HG02938 (cell line): ENCODE data around the gene TACC2.

Source experiments
- ATAC-seq: cut with Tn5 transposase; IDR thresholded peaks from one replicate; pipeline ENCODE4 v1.9.1; 2021; ENCODE audit warnings: mild to moderate bottlenecking, moderate library complexity; ENCODE audit not compliant: unreplicated experiment

Gene TACC2

DNA sequence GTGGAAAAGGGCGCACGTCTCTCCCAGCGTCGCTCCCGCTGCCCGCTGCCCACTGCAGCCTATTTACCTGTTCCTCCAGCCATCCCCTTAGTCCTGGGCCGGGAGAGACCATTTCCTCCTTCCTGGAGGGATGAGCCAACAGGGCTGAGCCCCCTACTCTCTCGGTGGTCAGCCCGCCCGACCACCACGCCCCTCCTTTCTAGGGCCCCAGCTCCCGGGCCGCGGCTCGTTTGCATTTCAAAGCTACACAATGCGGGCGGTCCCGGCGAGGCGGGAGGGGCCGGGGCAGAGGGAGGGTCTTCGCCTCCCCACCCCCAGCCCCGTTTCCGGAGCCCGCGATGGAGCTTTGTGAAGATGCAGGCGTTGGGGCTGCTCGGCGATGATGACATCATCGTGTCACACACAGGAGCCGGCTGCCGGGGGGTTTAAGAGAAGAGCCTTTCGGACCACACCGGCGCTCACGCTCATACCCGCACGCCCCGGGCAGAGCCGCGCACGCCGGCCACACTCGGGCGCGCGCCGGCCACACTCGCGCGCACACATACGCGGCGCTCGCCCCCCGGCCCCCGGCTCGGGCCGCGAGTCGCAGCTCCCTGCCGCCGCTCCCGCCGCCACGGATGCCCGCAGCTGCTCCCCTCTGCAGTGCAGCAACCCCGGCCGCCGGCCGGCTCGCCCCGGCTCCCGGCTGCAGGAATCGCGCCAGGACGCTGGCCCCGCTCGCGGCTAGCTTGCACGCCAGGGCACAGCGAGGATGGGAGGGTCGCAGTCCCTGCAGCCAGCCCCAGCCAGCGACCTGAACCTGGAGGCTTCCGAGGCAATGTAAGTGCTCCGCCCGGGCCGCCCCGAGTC is 174.4 kb downstream of the TACC2 start:
- no peak for ATAC-seq

DNA sequence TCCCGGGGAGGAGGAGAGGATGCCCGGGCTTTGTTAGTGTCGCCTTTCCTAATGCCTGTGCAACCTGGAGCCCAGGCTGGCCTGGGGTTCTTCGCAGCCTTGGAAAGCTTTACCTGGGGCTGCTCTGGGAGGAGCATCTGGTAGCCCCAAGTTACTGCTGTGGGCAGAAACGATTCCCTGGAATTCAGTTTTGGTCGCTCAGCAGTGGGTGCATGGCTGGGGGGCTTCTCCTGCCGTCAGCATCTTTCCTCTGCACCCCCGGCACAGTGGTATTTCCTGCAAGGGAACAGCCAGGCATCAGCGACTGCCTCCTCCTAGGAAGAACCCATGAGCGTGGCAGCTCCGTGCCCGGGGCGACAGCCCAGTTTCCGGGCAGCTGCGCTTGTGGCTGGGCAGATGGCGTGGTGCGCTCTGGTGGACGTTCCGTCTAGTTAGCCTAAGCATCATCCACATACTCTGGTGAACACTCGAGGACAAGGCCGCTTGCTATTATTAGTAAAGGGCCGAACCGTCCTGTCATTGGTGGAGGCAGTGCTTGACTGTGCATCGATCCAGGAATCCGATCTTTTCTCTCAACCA is 175.1 kb downstream of the TACC2 start:
- ATAC-seq: no peak

DNA sequence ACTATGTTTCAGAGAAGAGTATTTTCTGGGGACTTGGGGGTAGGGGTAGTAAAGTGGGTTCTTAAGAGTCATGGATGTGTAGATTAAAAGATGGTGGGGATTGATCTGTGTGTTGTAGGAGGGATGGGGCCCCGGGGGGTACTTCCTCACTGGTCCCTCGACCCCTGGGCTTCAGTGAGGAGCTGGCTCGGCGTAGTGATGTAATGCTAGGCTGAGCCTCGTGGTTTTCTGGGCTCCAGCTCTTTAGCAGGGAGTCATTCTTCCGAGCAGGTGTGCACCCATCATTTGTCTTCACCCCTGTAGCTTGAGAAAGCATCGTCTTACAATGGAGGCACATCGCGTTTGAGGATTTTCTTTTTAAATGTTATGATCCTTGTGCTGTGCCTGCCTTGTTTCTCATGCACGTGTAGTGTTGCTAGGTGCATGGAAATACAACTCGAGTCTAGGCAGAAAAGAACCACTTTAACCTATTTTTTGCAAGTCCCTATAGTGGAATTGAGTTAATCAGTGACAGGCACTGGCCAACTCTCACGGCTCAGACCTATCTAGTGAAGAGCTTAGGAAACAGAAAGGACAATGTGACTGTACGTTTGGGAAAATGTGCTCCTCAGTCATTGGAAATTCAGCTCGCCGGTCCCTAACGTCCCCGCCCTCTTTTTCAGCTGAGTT is 176.0 kb downstream of the TACC2 start:
- no peak for ATAC-seq

DNA sequence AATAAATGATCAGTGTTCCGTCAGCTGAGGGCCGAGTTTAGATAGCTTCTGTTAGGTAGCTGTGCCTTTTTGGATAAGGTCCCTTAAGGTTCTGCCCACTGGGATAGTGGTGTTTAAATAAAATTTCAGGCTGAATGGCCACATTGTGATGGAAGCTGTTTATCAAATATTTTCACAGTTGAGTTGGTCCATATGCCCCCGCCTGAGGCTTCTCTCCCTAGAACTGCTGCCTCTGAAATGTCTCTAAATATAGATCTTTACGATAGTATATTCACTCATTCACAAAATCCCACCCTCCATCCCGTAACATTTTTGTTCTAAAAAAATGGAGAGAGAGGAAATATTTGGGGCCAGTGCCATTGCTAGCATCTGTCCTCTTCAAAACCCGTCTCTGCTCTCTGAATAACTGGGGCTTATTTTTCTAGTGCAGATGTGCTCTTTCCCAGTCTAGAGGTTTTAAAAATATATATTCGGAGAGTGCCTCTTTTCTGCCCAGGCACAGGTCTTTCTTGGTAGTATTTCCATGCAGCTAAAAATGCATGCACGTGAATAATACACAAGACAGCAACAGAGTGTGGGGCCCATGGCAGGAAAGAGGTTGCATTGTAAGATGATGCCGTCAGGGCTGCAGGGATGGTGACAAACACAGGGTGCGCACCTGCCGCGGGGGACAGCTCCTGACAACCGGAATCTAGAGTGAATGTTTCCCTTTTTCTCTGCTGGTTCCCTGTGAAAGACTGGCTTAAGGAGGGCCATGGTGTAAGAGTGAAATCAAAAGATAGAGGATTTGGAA is 176.7 kb downstream of the TACC2 start:
- ATAC-seq: no peak

DNA sequence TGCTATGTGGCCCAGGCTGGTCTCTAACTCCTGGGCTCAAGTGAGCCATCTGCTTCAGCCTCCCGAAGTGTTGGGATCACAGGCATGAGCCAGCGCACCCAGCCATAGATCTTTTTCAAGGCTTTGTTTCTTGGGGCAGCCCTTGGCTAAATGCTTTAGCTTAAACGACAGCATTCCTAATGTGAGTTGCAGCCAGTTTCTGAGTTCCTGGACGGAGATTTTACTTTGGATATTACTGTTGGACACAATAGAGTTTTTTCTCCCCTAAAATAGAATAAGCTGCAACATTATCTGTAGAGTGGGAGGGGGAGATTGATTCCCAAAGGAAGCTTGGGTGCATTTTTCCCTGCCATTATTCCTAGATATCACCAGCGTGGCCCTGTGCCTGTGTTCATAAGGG is 179.1 kb downstream of the TACC2 start:
- ATAC-seq: no peak

DNA sequence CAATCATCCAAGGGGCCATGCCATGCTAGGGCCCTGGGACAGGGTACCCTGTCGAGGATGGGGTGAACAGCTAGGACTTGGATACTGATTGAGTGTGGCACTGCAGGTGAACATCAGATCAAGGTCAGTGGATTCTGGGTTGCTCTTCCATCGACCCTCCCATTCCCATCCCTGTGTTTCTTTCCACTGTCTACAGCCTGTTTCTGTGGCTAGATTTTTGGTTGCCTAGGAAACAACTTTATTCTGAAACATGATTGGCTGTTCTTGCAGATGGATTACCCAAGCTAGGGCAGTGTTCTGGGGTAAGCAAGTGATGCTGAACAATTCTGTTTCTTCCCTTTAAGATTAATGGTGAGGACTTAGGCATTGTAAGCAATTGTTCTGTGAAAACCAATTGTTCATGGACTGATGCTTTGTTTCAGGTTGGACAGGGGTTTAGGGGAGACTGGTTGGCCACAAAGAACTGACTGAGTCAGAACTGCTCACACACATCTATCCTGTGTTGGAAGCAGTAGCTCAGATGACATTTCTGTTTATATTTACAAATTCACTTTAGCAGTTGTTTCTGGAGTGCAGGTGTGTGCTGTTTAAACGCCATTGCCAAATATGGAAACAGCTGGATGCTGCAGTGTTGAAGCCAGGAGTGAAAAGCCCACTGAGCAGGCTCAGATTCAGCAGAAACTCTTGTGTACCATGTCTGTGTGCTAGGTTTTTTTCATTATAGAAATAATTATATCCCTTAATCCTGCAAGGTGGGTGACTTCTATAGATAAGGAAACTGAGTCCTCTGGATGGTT is 179.8 kb downstream of the TACC2 start:
- no peak for ATAC-seq

DNA sequence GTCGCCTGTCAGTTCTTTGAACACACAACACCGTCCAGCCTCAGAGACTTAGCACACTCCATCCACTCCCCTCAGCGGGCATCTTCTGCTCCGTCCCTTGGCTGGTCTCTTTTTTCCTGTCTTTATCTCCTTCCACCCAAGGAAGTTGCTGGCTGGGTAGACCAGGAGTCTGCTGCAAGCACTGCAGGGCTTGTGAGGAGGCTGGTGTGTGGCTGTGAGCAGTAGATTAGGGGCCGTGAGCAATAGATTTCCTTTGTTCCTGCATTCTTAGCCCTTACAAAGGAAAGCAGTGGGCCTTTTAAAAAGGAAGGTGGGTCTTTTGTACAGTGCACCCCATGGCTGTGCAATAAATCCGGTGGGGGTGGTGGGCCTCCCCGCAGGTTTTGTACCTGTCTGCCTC is 181.8 kb downstream of the TACC2 start:
- ATAC-seq: no peak

DNA sequence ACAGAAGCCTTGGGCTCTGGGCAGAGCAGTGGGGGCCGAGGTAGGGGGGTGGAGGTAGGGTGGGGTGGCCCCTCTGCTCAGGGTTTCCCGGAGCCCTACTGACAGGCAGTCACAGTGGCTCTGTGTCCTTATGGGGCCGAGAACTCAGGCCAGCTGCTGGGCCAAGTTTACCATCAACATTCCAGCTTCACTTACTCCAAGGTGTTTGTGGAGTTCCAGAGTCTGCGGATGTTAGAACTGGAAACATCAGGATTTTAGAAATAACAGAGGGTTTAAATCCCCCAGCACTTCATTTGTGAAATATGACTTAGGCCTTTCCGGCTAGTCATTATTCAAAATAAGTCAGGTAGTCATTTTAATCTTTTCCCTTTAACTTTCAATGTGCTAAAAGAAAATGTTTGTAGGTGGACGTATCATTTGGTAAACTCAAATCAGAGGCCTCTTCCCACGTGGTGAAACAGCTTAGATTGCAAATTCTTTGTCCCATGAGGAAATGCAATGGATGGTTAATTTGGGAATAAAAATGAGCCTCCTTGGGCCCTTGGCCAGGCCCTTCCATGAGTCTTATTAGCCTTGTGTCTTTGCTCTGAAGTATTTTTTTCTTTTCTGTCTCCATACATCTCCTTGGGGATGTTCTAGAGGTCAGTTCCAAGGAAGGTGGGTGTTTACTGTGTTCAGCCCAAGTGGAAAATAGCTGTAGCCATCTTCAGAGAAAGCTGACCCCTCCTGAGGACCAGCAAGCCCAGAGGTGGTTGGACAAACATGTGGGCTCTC is 182.5 kb downstream of the TACC2 start:
- no peak for ATAC-seq

DNA sequence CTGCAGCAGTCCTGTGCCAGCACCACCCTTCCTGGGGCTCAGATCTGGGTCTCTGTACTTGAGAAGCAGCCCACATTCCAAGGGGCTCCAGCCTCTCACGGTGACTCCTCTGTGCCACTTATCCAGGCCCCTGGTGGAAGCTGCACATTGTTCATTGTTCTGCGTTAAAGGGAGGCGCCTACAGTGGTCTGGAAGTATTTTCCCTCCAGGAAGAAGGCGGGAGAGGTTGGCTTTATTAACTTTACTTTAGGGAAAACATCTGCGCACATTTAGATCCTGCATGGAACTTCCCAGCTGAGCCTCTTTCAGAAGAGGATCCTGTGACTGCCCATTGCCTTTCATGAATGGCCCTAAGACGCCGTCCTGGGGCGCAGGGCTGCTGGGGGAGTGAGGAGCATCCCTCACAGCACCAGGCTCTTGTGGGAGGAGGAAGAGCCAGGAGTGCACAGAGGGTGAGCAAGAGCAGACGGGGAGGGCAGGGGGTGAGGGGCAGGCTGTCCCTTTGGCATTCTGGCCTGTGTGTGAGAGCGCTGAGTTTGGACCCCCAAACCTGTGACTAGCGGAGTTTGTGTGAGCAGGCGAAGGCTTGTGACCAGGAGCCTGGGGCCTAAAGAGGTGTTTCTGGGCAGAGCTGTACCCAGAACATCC is 183.5 kb downstream of the TACC2 start:
- ATAC-seq: no peak

DNA sequence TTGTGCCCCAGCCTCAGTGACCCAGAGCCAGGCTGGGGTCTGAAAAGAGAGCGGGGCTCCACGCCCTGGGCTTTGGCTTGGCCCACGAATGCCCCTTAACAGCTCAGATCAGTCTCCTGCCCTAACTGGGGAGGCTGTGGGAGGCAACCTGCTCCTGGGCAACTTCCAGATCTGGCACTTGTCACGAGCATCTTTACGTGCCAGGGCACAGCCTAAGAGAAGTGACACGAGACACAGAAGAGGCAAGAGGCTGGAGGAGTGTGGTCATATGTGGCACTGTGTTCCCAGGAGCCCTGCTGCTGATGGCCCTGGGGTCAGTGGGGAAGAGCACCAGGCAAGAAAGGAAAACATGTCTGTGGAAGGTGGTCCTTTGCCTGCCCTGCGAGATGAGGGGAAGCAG is 184.4 kb downstream of the TACC2 start:
- ATAC-seq: no peak

DNA sequence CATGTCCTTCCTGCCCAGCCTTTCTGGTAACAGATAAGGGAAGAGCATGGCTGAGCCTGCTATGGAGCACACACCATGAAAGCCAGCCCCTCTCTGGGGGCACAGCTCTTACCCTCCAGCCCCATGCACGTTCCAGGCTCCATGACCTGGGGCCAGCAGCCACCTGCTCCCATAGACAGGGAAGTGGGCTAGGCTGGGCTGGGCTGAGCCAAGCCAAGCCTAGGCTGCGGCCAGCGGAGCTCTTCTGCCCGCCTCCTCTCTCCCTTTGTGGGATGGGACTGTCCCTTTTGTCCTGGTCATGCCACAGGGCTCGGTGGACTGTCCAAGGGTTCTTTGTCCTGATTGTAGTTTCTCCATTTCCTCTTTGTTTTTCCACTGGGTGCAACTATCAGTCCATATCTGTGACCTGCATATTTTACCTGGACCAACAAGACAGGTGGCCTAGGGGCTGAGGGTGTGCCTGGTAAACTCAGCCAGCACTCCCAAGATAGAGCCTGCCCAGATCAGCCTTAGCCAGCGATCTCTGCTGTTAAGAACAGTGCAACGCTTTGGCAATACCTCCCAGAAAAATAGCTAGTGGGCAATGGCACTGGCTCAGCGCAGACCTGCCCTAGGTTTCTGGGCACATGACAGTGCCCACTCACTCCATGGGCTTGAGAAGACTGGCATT is 184.9 kb downstream of the TACC2 start:
- ATAC-seq: no peak

DNA sequence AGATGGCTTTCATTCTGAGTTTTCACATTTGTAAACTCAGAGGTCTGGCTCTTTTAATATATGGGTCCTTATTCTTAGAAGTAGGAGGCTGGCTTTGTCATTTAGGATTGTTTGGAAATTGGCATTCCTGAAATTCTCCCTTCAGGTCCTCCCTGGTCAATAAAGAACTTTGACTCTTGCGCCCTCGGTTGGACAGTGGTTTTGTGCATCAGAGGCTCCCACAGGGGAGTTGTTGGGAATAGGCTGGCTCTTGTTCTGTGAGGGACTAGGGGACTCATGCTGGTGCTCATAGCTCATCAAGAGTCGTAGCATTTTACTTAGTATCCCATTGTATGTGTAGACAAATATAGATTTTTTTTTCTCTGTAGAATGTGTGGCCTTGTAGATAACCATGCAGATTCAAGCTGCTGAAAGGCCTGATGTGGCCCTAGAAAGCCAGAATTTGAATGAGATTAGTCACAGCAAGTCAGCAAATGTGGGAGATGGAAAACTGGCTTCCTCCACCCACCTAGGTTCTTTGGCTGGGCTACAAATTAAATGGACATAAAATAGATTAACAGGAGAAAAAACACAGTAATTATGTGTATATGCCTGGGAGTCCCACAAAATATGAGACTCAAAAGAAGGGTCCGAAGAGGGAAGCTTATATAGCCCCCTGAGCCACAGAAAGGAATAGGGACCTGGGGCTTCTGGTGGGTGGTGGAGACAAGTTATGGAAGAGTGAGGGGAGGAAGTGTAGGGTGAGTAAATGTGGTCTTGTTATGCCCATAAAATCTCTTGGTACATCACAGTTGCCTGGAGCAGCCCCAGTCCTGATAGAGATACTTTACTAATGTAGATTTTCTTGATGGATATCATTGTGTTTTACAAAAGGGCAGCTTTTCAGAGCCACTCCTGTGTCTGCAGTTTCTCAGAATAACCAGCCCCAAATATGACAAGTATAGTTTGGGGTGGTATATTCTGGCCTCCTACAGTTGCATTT is 187.6 kb downstream of the TACC2 start:
- ATAC-seq: no peak

DNA sequence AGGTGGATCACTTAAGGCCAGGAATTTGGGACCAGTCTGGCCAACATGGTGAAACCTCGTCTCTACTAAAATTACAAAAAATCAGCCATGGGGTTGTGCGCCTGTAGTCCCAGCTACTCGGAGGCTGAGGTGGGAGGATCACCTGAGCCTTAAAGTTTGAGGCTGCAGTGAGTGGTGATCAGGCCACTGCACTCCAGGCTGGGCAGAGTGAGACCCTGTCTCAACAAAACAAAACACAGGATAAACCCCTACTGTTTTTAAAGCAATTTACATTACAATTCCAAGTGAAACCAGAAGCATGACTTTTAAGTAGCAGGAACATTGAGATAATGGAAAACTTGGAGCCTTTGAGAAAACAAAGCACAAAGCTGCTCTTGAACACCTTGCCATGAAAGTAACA is 189.7 kb downstream of the TACC2 start:
- no peak for ATAC-seq

DNA sequence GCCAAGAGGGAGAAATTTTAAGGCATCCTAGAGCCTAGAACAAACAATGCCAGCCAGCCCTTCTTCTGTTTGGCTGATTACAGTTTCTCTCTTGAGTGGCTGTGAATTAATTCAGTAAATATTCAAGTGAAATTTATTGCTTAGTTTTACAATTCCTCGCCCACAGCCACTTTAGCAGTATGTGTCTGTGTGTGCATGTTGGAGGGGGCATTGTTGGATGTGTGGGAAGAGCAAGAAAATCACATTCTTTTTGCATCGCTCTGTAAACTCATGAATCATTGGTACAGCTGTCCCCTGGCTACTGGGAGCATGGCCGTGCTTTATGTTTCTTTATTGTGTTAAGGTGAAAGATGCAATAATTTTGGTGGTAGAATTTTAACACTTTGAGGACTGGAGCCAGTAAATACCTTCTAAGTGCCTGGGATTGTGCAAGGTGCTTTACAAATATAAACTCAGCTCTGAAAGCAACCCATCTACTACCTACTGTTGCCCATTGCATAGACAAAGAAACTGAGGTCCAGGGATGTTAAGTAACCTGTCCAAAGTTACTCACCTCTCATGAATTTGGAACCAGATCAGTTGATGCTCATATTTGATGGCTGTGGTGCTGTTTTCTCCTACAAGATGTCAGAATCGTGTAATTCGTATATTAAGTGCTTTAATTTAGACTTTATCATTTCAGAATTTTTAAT is 192.2 kb downstream of the TACC2 start:
- no peak for ATAC-seq

DNA sequence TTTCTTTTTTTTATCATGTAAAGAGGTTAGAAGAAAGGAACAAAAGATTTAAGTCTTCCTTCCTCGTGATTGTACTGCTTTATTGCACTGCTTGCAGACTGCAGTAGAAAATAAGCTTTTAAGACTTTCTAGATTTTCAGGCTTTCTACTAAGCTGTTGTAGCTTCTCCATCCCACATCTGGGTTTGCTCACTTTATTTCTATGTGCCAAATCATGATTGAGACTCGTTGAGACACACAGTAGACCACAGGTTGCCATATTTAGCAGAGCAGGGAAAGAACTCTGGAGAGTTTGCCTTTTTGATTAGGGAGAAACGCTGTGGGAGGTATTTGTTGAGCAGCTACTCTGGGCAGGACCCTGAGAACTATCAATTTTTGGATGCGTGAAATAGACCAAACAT is 192.9 kb downstream of the TACC2 start:
- no peak for ATAC-seq

DNA sequence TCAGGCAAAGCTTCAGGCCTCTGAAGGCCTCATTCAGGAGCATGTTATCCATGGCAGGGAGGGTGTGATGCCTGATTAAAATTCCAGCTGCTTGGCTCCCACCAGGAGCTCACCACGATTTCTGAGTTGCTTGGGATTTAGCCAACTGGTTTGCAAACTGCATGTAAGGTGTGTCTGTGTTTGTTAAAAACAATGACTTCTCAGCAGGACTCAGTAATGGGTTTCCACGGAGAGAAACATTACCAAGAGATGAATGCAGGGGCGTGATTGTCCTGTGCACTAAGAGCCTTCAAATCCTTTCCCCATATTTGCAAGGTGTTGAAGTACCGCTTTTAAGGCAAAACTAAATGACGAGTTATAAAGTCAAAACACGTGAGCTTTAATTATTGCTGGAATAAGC is 193.3 kb downstream of the TACC2 start:
- ATAC-seq: no peak

DNA sequence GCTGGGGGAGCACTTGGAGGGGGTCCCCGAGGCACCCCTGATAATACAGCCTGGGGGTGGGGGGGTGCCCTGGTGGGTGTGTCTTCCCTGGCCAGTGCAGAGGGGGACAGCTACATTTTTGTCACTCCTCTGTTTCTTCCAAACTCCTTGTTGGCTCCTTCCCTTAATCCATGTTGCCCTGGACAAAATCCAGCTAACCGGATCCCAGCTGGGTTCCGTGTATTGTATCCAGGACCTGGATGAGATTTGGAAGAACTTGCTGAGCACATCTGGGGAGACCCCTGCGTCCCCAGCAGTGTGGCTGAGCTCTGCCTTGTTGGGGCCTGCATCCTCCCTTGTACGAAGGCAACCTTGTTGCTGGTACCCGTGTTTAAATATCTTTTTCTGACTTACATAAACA is 195.3 kb downstream of the TACC2 start:
- ATAC-seq: no peak
